A549 (cell line): Measurements from ENCODE around the gene KHDC4. TPM values are rescaled to one million over a fixed set of nuclear protein-coding genes. Genes with fewer than 3 reads are reported as not detected.

ENCODE experiments used
- ATAC-seq, 2 experiments: fragments of 200-7000 bp in 1 of 2; fragments of >200 bp in 1 of 2; cut with Nextera tagmentation in 1 of 2; cut with Tn5 transposase in 1 of 2; 3 replicates each; pipeline versions ENCODE4 v1.8.0 to v1.9.1; 2018 to 2020; ENCODE audit warnings: mild to moderate bottlenecking in 1 of 2, moderate library complexity in 1 of 2
- CTCF ChIA-PET: fragments of 300-600 bp; sonication (Branson Sonifier 250); formaldehyde crosslinking; extraction: SDS; loops from one replicate; lab custom pipeline; 2021; ENCODE audit warnings: antibody characterized with exemption, inconsistent platforms; lab: Yijun Ruan, JAX
- POLR2A ChIA-PET: fragments of 350-600 bp; formaldehyde crosslinking; extraction: SDS; loops from one replicate; lab custom pipeline; 2021; ENCODE audit warnings: antibody characterized with exemption, inconsistent platforms; lab: Yijun Ruan, JAX
- DNase-seq, 2 experiments: peaks; one replicate each; pipeline versions ENCODE4 v3.0.0 to v3.0.0-alpha.2; 2011 to 2016; ENCODE audit warnings: low read depth in 1 of 2, low spot score in 1 of 2
- FAIRE-seq: peaks from 2 replicates; lab custom pipeline; 2011; peaks lifted over from hg19 to GRCh38; lab: Jason Lieb, UNC
- H3K27ac ChIP-seq, 2 experiments: fragments of >200 bp; sonication (Bioruptor Twin); formaldehyde crosslinking; 3 replicates each; pipeline ENCODE4 v1.5.1; 2016 to 2017
- H3K4me1 ChIP-seq: fragments of >200 bp; sonication (Bioruptor Twin); formaldehyde crosslinking; 3 replicates; pipeline ENCODE4 v1.6.1; 2016
- H3K4me2 ChIP-seq: fragments of >200 bp; sonication (Bioruptor Twin); formaldehyde crosslinking; 3 replicates; pipeline ENCODE4 v1.6.1; 2016
- H3K4me3 ChIP-seq: fragments of >200 bp; sonication (Bioruptor Twin); formaldehyde crosslinking; 3 replicates; pipeline ENCODE4 v1.5.1; 2016
- H3K9me3 ChIP-seq: fragments of >200 bp; sonication (Bioruptor Twin); formaldehyde crosslinking; 3 replicates; pipeline ENCODE4 v1.6.1; 2016
- ATOH8 ChIP-seq: fragments of 250-450 bp; sonication (Bioruptor Pico); IDR thresholded peaks from 2 replicates; pipeline ENCODE4 v1.5.0; 2020; ENCODE audit warnings: low read depth, mild to moderate bottlenecking, moderate library complexity
- BHLHE40 ChIP-seq: IDR thresholded peaks from 2 replicates; pipeline ENCODE4 v1.6.1; 2012; ENCODE audit warnings: low read depth, low read length, inconsistent platforms
- CHD4 ChIP-seq: fragments of 200-600 bp; sonication (generic); IDR thresholded peaks from 2 replicates; pipeline ENCODE4 v1.6.1; 2016; ENCODE audit warnings: antibody characterized with exemption, mild to moderate bottlenecking, borderline replicate concordance
- ELK1 ChIP-seq: fragments of 150-350 bp; IDR thresholded peaks from 2 replicates; pipeline ENCODE4 v1.6.1; 2014; ENCODE audit warnings: low read depth, mild to moderate bottlenecking, low read length
- FOSL2 ChIP-seq, 2 experiments: fragments of 450-650 bp in 1 of 2; fragments of >200 bp in 1 of 2; sonication (Bioruptor Twin) in 1 of 2; formaldehyde crosslinking; IDR thresholded peaks; 2 replicates each; pipeline versions ENCODE4 v1.5.0 to v1.6.1; 2016 to 2020; ENCODE audit warnings: mild to moderate bottlenecking in 1 of 2, moderate library complexity in 1 of 2
- GATA3 ChIP-seq: IDR thresholded peaks from 2 replicates; pipeline ENCODE4 v1.6.1; 2012; ENCODE audit warnings: borderline replicate concordance
- HEYL ChIP-seq: fragments of 250-450 bp; sonication (Bioruptor Pico); IDR thresholded peaks from 2 replicates; pipeline ENCODE4 v1.8.0; 2021; ENCODE audit warnings: mild to moderate bottlenecking, moderate library complexity
- HOXA7 ChIP-seq: fragments of 250-450 bp; sonication (Bioruptor Pico); IDR thresholded peaks from 2 replicates; pipeline ENCODE4 v1.5.0; 2020; ENCODE audit warnings: mild to moderate bottlenecking, moderate library complexity
- JUNB ChIP-seq: fragments of >200 bp; sonication (Bioruptor Twin); formaldehyde crosslinking; IDR thresholded peaks from 2 replicates; pipeline ENCODE4 v1.6.1; 2016
- KDM5A ChIP-seq: fragments of 200-600 bp; sonication (generic); IDR thresholded peaks from 2 replicates; pipeline ENCODE4 v1.6.1; 2016; ENCODE audit warnings: antibody characterized with exemption, mild to moderate bottlenecking
- MAFK ChIP-seq: fragments of 450-650 bp; IDR thresholded peaks from 2 replicates; pipeline ENCODE4 v1.6.1; 2014; ENCODE audit not compliant: partially characterized antibody
- NFE2L2 ChIP-seq: fragments of 150-350 bp; conservative IDR thresholded peaks from 2 replicates; pipeline ENCODE4 v1.6.1; 2014; ENCODE audit warnings: low read length
- PBX3 ChIP-seq: IDR thresholded peaks from 2 replicates; pipeline ENCODE4 v1.6.1; 2012
- POLR2A ChIP-seq: IDR thresholded peaks from 2 replicates; pipeline ENCODE4 v1.6.1; 2012; ENCODE audit warnings: mild to moderate bottlenecking, low read length
- POLR2AphosphoS2 ChIP-seq: conservative IDR thresholded peaks from 2 replicates; pipeline ENCODE4 v1.6.1; 2012; ENCODE audit warnings: low read length, improper control_type of control experiment, inconsistent platforms
- RARB ChIP-seq: fragments of 250-450 bp; sonication (Bioruptor Pico); IDR thresholded peaks from 2 replicates; pipeline ENCODE4 v1.8.0; 2021; ENCODE audit warnings: mild to moderate bottlenecking, moderate library complexity
- RCOR1 ChIP-seq: fragments of 150-350 bp; IDR thresholded peaks from 2 replicates; pipeline ENCODE4 v1.6.1; 2014; ENCODE audit warnings: antibody characterized with exemption, low read length, low read depth
- REST ChIP-seq: fragments of 200-600 bp; sonication (generic); IDR thresholded peaks from 2 replicates; pipeline ENCODE4 v1.6.1; 2016; ENCODE audit warnings: antibody characterized with exemption, mild to moderate bottlenecking, moderate library complexity
- RFX5 ChIP-seq: fragments of 450-650 bp; IDR thresholded peaks from 2 replicates; pipeline ENCODE4 v1.7.1; 2014; ENCODE audit warnings: antibody characterized with exemption, mild to moderate bottlenecking, moderate library complexity
- SMC3 ChIP-seq: fragments of >200 bp; sonication (Bioruptor Twin); formaldehyde crosslinking; IDR thresholded peaks from 3 replicates; pipeline ENCODE4 v1.6.1; 2018; ENCODE audit warnings: inconsistent platforms
- TP53 ChIP-seq: fragments of 250-450 bp; sonication (Bioruptor Pico); IDR thresholded peaks from 2 replicates; pipeline ENCODE4 v1.5.0; 2021; ENCODE audit warnings: mild to moderate bottlenecking, moderate library complexity
- ZNF302 ChIP-seq: fragments of 250-450 bp; sonication (Bioruptor Pico); IDR thresholded peaks from 2 replicates; pipeline ENCODE4 v1.9.0; 2021; ENCODE audit warnings: inconsistent platforms, mild to moderate bottlenecking, moderate library complexity
- WGBS: methylation state at CpG from one replicate; pipeline ENCODE4 v1.1.6; 2017; ENCODE audit errors: missing lambda C conversion rate; 5-methylcytosine and 5-hydroxymethylcytosine counted together
- polyA plus RNA-seq, 4 experiments: library from polyadenylated mRNA; depleted of rRNA in 3 of 4; stranded (reverse); fragments of >200 nt; fragmentation: RNase III in 1 of 4; extraction: RNeasy Plus Mini Kit Qiagen cat#74134 plus additional on column Dnase treatment in 1 of 4; gene quantifications; 2 replicates in 3 of 4; 3 replicates in 1 of 4; pipeline ENCODE4 v1.2.3, GENCODE V29; 2011 to 2017
- TF ChIP-seq, protein P1 (sequence below): fragments of 450-650 bp; IDR thresholded peaks from 2 replicates; pipeline ENCODE4 v1.6.1; 2014; ENCODE audit warnings: antibody characterized with exemption
- TF ChIP-seq, protein P2 (sequence below): fragments of 250-450 bp; sonication (Bioruptor Pico); IDR thresholded peaks from 2 replicates; pipeline ENCODE4 v1.5.0; 2021; ENCODE audit warnings: mild to moderate bottlenecking, moderate library complexity, borderline replicate concordance
- TF ChIP-seq, protein P3 (sequence below): fragments of >200 bp; sonication (Bioruptor Twin); formaldehyde crosslinking; IDR thresholded peaks from 3 replicates; pipeline ENCODE4 v1.6.1; 2016
- TF ChIP-seq, protein P4 (sequence below): IDR thresholded peaks from 2 replicates; pipeline ENCODE4 v1.6.1; 2012; ENCODE audit warnings: low read depth, borderline replicate concordance

Gene KHDC4
- polyA plus RNA-seq, 2 of the 4 experiments (the other 2 are of a cell fraction), result 37.7 to 72.3 TPM

DNA sequence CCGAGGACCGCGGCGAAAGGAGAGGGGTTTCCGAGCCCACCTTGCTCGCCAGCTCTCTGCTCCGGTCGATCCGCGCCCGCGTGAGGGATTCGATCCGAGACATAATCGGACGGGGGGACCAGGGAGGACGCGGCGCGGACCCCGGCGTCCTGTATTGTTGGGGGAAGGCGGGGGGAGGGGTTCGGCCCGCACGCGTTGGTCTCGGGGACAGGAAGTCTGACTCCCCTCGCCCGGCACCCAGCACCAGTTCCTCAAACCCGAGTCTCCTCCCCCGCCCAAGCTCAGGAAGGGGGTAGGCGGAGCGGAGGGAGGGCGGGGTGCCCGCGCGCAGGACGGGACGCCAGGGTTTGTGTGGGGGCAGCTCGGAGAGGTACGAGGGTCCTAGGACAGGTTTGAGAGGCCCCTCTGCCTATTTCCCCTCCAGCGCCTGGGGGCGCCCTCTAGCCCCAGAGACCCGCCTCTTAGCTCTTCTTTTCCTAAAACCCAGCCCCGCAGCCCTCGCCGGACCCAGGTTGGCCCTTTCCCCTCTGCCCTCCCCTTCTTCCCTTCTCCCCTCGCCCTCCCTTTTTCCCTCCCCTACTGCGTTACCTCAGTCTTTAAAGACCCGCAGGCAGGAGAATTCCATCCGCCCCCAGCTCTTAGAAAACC, 44.2 kb upstream of the KHDC4 start, which contains the start of gene ARHGEF2 (continued):
- TF ChIP-seq RARB (CRISPR knock-in tag), result no peak
- no peak for TF ChIP-seq RFX5
- TF ChIP-seq BHLHE40, result 0 out of 2 replicates have a peak, but pooled peaks have one; percentile 7
- TF ChIP-seq TP53 (CRISPR knock-in tag), result no peak
- peak; percentile 69 for TF ChIP-seq POLR2A
- TF ChIP-seq POLR2AphosphoS2, result no peak
- no peak for TF ChIP-seq KDM5A
- TF ChIP-seq CHD4, result no peak
- TF ChIP-seq, protein P1, sequence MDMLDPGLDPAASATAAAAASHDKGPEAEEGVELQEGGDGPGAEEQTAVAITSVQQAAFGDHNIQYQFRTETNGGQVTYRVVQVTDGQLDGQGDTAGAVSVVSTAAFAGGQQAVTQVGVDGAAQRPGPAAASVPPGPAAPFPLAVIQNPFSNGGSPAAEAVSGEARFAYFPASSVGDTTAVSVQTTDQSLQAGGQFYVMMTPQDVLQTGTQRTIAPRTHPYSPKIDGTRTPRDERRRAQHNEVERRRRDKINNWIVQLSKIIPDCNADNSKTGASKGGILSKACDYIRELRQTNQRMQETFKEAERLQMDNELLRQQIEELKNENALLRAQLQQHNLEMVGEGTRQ, result no peak
- TF ChIP-seq HEYL (CRISPR knock-in tag), result no peak
- no peak for TF ChIP-seq ZNF302 (CRISPR knock-in tag)
- TF ChIP-seq, protein P2, sequence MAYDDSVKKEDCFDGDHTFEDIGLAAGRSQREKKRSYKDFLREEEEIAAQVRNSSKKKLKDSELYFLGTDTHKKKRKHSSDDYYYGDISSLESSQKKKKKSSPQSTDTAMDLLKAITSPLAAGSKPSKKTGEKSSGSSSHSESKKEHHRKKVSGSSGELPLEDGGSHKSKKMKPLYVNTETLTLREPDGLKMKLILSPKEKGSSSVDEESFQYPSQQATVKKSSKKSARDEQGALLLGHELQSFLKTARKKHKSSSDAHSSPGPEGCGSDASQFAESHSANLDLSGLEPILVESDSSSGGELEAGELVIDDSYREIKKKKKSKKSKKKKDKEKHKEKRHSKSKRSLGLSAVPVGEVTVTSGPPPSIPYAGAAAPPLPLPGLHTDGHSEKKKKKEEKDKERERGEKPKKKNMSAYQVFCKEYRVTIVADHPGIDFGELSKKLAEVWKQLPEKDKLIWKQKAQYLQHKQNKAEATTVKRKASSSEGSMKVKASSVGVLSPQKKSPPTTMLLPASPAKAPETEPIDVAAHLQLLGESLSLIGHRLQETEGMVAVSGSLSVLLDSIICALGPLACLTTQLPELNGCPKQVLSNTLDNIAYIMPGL (CRISPR knock-in tag), result no peak
- TF ChIP-seq SMC3, result 0 out of 3 replicates have a peak, but pooled peaks have one; percentile 15
- no peak for TF ChIP-seq ATOH8 (CRISPR knock-in tag)
- no peak for TF ChIP-seq JUNB
- no peak for TF ChIP-seq RCOR1

DNA sequence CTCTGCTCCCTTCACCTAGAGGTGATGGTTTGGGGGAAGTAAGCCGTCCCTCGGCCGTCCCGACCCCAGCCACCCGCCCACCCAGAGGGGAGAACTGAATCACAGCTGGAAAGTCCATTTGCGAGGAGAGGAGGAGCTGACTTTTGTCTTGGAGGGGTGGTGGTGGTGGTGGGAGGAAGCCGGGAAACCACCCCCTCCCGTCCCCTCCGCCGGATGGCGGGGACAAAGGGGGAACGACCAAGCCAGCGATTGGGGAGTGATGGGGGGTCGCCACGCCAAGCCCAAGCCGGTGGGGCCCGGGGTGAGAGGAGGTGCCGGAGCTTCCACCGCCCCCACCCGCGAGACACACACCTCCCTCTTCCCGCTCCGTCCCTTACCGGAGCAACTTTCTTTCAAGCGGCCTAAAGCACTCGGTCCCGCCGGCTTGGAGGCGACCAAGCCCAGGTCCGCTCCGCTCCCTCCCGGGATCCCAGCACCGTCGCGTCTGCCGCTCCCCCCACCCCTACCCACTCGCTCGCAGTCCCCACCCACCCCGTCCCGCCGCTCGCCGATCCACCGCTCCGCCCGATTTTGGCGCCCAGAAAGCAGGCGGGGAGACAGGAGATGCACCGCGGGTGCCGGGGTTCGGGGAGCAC, 43.6 kb upstream of the KHDC4 start:
- ChIA-PET CTCF (interaction anchor here (0.6 to 24.7 kb wide), 11 partner anchors 8 to 384 kb away, joined by 3 to 423 read pairs (median 7); partner anchors contain the start of gene RXFP4), POLR2A (interaction anchor here (0.6 to 1.3 kb wide), 9 partner anchors 15 to 75 kb away, joined by 3 to 9 read pairs (median 4); partner anchors contain the start of gene KHDC4)
- DNase-seq (peak in 1 of 2 experiments; percentile 33), ATAC-seq (peak; percentile 24 to 63; a peak in 5 of 6 replicates), FAIRE-seq (no peak)
- peak overlapping the region; percentile 93 for H3K4me2 ChIP-seq
- peaks cover 73% of the 10 kb centered on the region for H3K4me1 ChIP-seq
- under 1% methylated on average over 18 of the region's 52 CpGs for WGBS
- no peaks in the 10 kb centered on the region for H3K9me3 ChIP-seq
- H3K27ac ChIP-seq, result peak overlapping the region; percentile 98 to 99
- peak overlapping the region; percentile 90 for H3K4me3 ChIP-seq
- TF ChIP-seq GATA3 (no peak), ELK1 (no peak), NFE2L2 (no peak), PBX3 (no peak), KDM5A (no peak), MAFK (no peak), HOXA7 (CRISPR knock-in tag) (no peak), FOSL2 (IDR thresholded peaks at IDR 0.05) (no peak), FOSL2 (CRISPR knock-in tag; IDR thresholded peaks at IDR 0.05) (no peak), RFX5 (no peak), REST (no peak)
- TF ChIP-seq, protein P3, sequence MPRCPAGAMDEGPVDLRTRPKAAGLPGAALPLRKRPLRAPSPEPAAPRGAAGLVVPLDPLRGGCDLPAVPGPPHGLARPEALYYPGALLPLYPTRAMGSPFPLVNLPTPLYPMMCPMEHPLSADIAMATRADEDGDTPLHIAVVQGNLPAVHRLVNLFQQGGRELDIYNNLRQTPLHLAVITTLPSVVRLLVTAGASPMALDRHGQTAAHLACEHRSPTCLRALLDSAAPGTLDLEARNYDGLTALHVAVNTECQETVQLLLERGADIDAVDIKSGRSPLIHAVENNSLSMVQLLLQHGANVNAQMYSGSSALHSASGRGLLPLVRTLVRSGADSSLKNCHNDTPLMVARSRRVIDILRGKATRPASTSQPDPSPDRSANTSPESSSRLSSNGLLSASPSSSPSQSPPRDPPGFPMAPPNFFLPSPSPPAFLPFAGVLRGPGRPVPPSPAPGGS, result no peak
- TF ChIP-seq, protein P4, sequence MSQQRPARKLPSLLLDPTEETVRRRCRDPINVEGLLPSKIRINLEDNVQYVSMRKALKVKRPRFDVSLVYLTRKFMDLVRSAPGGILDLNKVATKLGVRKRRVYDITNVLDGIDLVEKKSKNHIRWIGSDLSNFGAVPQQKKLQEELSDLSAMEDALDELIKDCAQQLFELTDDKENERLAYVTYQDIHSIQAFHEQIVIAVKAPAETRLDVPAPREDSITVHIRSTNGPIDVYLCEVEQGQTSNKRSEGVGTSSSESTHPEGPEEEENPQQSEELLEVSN, result no peak
